H1 (cell line): Measurements from ENCODE around the gene GRID1. TPM values are rescaled to one million over a fixed set of nuclear protein-coding genes. Genes with fewer than 3 reads are reported as not detected.

ENCODE experiments used
- CTCF ChIA-PET: fragments of 300-600 bp; sonication (Branson Sonifier 250); formaldehyde crosslinking; loops from one replicate; lab custom pipeline; 2021; ENCODE audit not compliant: partially characterized antibody; lab: Charles Lee
- POLR2A ChIA-PET: fragments of 300-600 bp; sonication (Branson Sonifier 250); formaldehyde crosslinking; loops from one replicate; lab custom pipeline; 2021; ENCODE audit warnings: inconsistent platforms; ENCODE audit not compliant: partially characterized antibody; lab: Charles Lee
- DNase-seq, 2 experiments: peaks; one replicate each; pipeline versions ENCODE4 v3.0.0 to v3.0.0-alpha.2; 2010 to 2022; ENCODE audit warnings: low spot score in 2 of 2, low read depth in 1 of 2, mixed read lengths in 1 of 2
- FAIRE-seq: peaks from 2 replicates; lab custom pipeline; 2011; peaks lifted over from hg19 to GRCh38; lab: Jason Lieb, UNC
- H2AFZ ChIP-seq: 2 replicates; pipeline ENCODE4 v1.8.1; 2012; ENCODE audit warnings: low read length, inconsistent platforms
- H2AK5ac ChIP-seq: 2 replicates; pipeline ENCODE4 v1.6.1; 2013; ENCODE audit warnings: low read depth, low read length
- H2BK120ac ChIP-seq: replicated peaks from 2 replicates; pipeline ENCODE3; 2013; ENCODE audit warnings: low read depth, low read length, inconsistent platforms
- H2BK12ac ChIP-seq: 2 replicates; pipeline ENCODE4 v1.6.1; 2013; ENCODE audit warnings: low read depth, low read length
- H2BK15ac ChIP-seq: 2 replicates; pipeline ENCODE4 v1.6.1; 2013; ENCODE audit warnings: low read length
- H2BK20ac ChIP-seq: 2 replicates; pipeline ENCODE4 v1.6.1; 2013; ENCODE audit warnings: low read length
- H2BK5ac ChIP-seq: 2 replicates; pipeline ENCODE4 v1.6.1; 2013; ENCODE audit warnings: low read depth, low read length
- H3K14ac ChIP-seq: 2 replicates; pipeline ENCODE4 v1.6.1; 2013; ENCODE audit warnings: inconsistent platforms; ENCODE audit not compliant: insufficient read length
- H3K18ac ChIP-seq: 2 replicates; pipeline ENCODE4 v1.6.1; 2013; ENCODE audit warnings: low read length; ENCODE audit errors: extremely low read depth
- H3K23ac ChIP-seq: 2 replicates; pipeline ENCODE4 v1.6.1; 2013; ENCODE audit warnings: inconsistent platforms; ENCODE audit not compliant: insufficient read length
- H3K23me2 ChIP-seq: 2 replicates; pipeline ENCODE4 v1.6.1; 2013; ENCODE audit warnings: low read depth, low read length
- H3K27ac ChIP-seq: 2 replicates; pipeline ENCODE4 v1.6.1; 2011; ENCODE audit warnings: low read depth, low read length, inconsistent platforms
- H3K27me3 ChIP-seq, 4 experiments: replicated peaks in 1 of 4; 1 replicate in 1 of 4; 2 replicates in 3 of 4; pipeline versions ENCODE4 v1.6.1 to v1.8.1; 2011 to 2013; ENCODE audit warnings: low read length in 3 of 4, mild to moderate bottlenecking in 3 of 4, inconsistent platforms in 2 of 4, mixed read lengths in 2 of 4, moderate library complexity in 1 of 4; ENCODE audit not compliant: control insufficient read depth in 3 of 4, insufficient read depth in 3 of 4; ENCODE audit errors: extremely low read depth in 1 of 4
- H3K36me3 ChIP-seq, 4 experiments: 2 replicates each; pipeline versions ENCODE4 v1.6.1 to v1.8.1; 2011 to 2013; ENCODE audit warnings: mild to moderate bottlenecking in 4 of 4, low read length in 3 of 4, moderate library complexity in 2 of 4, control low read depth in 1 of 4, inconsistent platforms in 1 of 4; ENCODE audit not compliant: insufficient read depth in 4 of 4, control insufficient read depth in 2 of 4
- H3K4ac ChIP-seq: replicated peaks from 2 replicates; pipeline ENCODE3; 2013; ENCODE audit warnings: low read length, low read depth, mixed read lengths, inconsistent platforms; ENCODE audit not compliant: insufficient read length
- H3K4me1 ChIP-seq, 4 experiments: replicated peaks in 1 of 4; 1 replicate in 1 of 4; 2 replicates in 3 of 4; pipeline versions ENCODE4 v1.6.1 to v1.8.1; 2011 to 2013; ENCODE audit warnings: low read length in 3 of 4, inconsistent platforms in 2 of 4, mixed read lengths in 1 of 4; ENCODE audit not compliant: insufficient read depth in 4 of 4, control insufficient read depth in 3 of 4
- H3K4me2 ChIP-seq, 2 experiments: 2 replicates each; pipeline versions ENCODE4 v1.6.1 to v1.8.1; 2011 to 2013; ENCODE audit warnings: low read depth in 2 of 2, low read length in 2 of 2, control low read depth in 1 of 2, inconsistent platforms in 1 of 2, mild to moderate bottlenecking in 1 of 2; ENCODE audit not compliant: insufficient read depth in 1 of 2
- H3K4me3 ChIP-seq, 4 experiments: fragments of 200-600, 300-600 bp in 1 of 4; sonication (generic), shearing (Covaris generic), sonication (Bioruptor Twin) in 1 of 4; 2 replicates each; pipeline versions ENCODE4 v1.5.1 to v1.8.1; 2011 to 2016; ENCODE audit warnings: low read length in 4 of 4, low read depth in 3 of 4, control low read depth in 2 of 4, inconsistent platforms in 2 of 4, mild to moderate bottlenecking in 2 of 4, mixed read lengths in 1 of 4, moderate library complexity in 1 of 4; ENCODE audit not compliant: insufficient read depth in 2 of 4; ENCODE audit errors: extremely low read depth in 1 of 4
- H3K56ac ChIP-seq: replicated peaks from 2 replicates; pipeline ENCODE3; 2013; ENCODE audit warnings: low read depth, mild to moderate bottlenecking, mixed read lengths, low read length, inconsistent platforms; ENCODE audit not compliant: insufficient read length
- H3K79me1 ChIP-seq: 2 replicates; pipeline ENCODE4 v1.6.1; 2013; ENCODE audit warnings: low read depth, low read length, control low read depth
- H3K79me2 ChIP-seq, 2 experiments: 2 replicates each; pipeline versions ENCODE4 v1.6.1 to v1.8.1; 2012 to 2013; ENCODE audit warnings: low read length in 2 of 2, mild to moderate bottlenecking in 2 of 2, inconsistent platforms in 1 of 2; ENCODE audit not compliant: insufficient read depth in 2 of 2, control insufficient read depth in 1 of 2
- H3K9ac ChIP-seq, 4 experiments: replicated peaks in 1 of 4; 1 replicate in 1 of 4; 2 replicates in 3 of 4; pipeline versions ENCODE4 v1.6.1 to v1.8.1; 2011 to 2013; ENCODE audit warnings: low read depth in 3 of 4, low read length in 3 of 4, control low read depth in 2 of 4, mild to moderate bottlenecking in 2 of 4, moderate library complexity in 2 of 4, inconsistent platforms in 1 of 4; ENCODE audit errors: extremely low read depth in 1 of 4
- H3K9me3 ChIP-seq, 2 experiments: 2 replicates each; pipeline versions ENCODE4 v1.6.1 to v1.8.1; 2012 to 2013; ENCODE audit warnings: mild to moderate bottlenecking in 2 of 2, moderate library complexity in 2 of 2, control low read depth in 1 of 2, inconsistent platforms in 1 of 2, low read depth in 1 of 2, low read length in 1 of 2, mixed read lengths in 1 of 2; ENCODE audit not compliant: insufficient read depth in 2 of 2
- H4K20me1 ChIP-seq, 2 experiments: replicated peaks in 1 of 2; 2 replicates each; pipeline versions ENCODE3 to v1.8.1; 2011 to 2013; ENCODE audit warnings: inconsistent platforms in 2 of 2, low read length in 2 of 2, mild to moderate bottlenecking in 1 of 2; ENCODE audit not compliant: insufficient read depth in 2 of 2, control insufficient read depth in 1 of 2
- H4K5ac ChIP-seq: 2 replicates; pipeline ENCODE4 v1.6.1; 2013; ENCODE audit warnings: low read length, low read depth, mixed read lengths, inconsistent platforms; ENCODE audit not compliant: insufficient read length
- H4K8ac ChIP-seq: 2 replicates; pipeline ENCODE4 v1.8.0; 2013; ENCODE audit warnings: mild to moderate bottlenecking, moderate library complexity, low read length, inconsistent platforms; ENCODE audit not compliant: insufficient read depth; ENCODE audit errors: extremely low read depth
- H4K91ac ChIP-seq: replicated peaks from 2 replicates; pipeline ENCODE3; 2013; ENCODE audit warnings: low read length, mixed read lengths, inconsistent platforms; ENCODE audit not compliant: insufficient read length
- CREB1 ChIP-seq: IDR thresholded peaks from 2 replicates; pipeline ENCODE4 v1.6.1; 2012; ENCODE audit warnings: inconsistent platforms
- SP4 ChIP-seq: IDR thresholded peaks from 2 replicates; pipeline ENCODE4 v1.6.1; 2012; ENCODE audit warnings: low read length, inconsistent platforms
- WGBS, 2 experiments: shearing (Covaris generic) in 1 of 2; methylation state at CpG; one replicate each; pipeline versions ENCODE4 v1.1.6 to v1.1.7; 2013 to 2015; ENCODE audit warnings: low lambda C conversion rate in 2 of 2, mixed read lengths in 2 of 2, inconsistent platforms in 1 of 2, low coverage in 1 of 2, missing lambda C conversion rate in 1 of 2; ENCODE audit not compliant: insufficient replicate concordance in 2 of 2, insufficient coverage in 1 of 2, insufficient read length in 1 of 2; ENCODE audit errors: extremely low coverage in 1 of 2, missing lambda C conversion rate in 1 of 2; 5-methylcytosine and 5-hydroxymethylcytosine counted together
- polyA plus RNA-seq, 7 experiments: library from polyadenylated mRNA; depleted of rRNA in 3 of 7; stranded (reverse) in 5 of 7; unstranded in 2 of 7; fragments of >200 nt in 5 of 7; fragments of 200-250 nt in 2 of 7; gene quantifications; 1 replicate in 5 of 7; 2 replicates in 1 of 7; 4 replicates in 1 of 7; pipeline versions ENCODE4 v1.2.1 to v1.2.3, GENCODE V29; 2011 to 2013; ENCODE audit warnings: missing spikeins in 2 of 7, mixed read lengths in 2 of 7
- total RNA-seq: library from RNA; stranded (reverse); fragmentation: NEBNext Ultra II Directional; extraction: Animal tissue kit (Norgen Biotek cat#: 25700); gene quantifications from 2 replicates; pipeline ENCODE4 v1.2.1, GENCODE V29; 2021

GRID1 gene
- total and polyA plus RNA-seq, 2 of the 8 experiments (the other 6 are each of a cell fraction or from before 2014, with no cell fraction given), result 0.22 to 0.30 TPM

GRCh38 chr10:86261470-86261869 is 105.1 kb downstream of the GRID1 start:
- Histone ChIP-seq H2BK120ac (no peak overlapping the region), H4K20me1 (no peaks in the 10 kb centered on the region), H4K8ac (no peak overlapping the region), H3K4me3 (no peak overlapping the region), H3K9me3 (no peaks in the 10 kb centered on the region), H3K23me2 (no peaks in the 10 kb centered on the region; the same call in 1 of the 2 replicates), H3K4me2 (no peak overlapping the region), H2BK12ac (no peak overlapping the region), H4K91ac (no peak overlapping the region), H3K36me3 (no peaks in the 10 kb centered on the region), H3K23ac (no peak overlapping the region), H4K5ac (no peak overlapping the region), H3K14ac (no peak overlapping the region), H2AFZ (no peak overlapping the region), H3K9ac (no peak overlapping the region), H2BK15ac (no peak overlapping the region), H3K4ac (no peak overlapping the region), H3K4me1 (peaks cover 0 to 12% (median 7%) of the 10 kb centered on the region in 4 experiments; a peak in 6 of 7 replicates), H3K79me1 (no peaks in the 10 kb centered on the region; the same call in 1 of the 2 replicates), H3K56ac (no peak overlapping the region), H2BK5ac (no peak overlapping the region), H3K18ac (no peak overlapping the region), H3K27ac (no peak overlapping the region), H2AK5ac (no peak overlapping the region), H3K27me3 (peaks cover 0 to 10% (median 4%) of the 10 kb centered on the region in 4 experiments; a peak in 5 of 7 replicates), H2BK20ac (no peak overlapping the region), H3K79me2 (no peaks in the 10 kb centered on the region)
- DNase-seq, result no peak
- ChIA-PET POLR2A (interaction anchor here (0.7 to 1.9 kb wide), 2 partner anchors 8 to 10 kb away, joined by 3 to 7 read pairs; no protein-coding TSS in a partner anchor), CTCF (interaction anchor here (0.9 to 15.7 kb wide), 36 partner anchors 9 to 423 kb away, joined by 3 to 137 read pairs (median 4); no protein-coding TSS in a partner anchor)
- no peak for FAIRE-seq
- 78% methylated on average over 4 of the region's 5 CpGs; no CpG with 5 or more reads in 1 of the 2 experiments for WGBS, 2 experiments
- TF ChIP-seq SP4 (no peak), CREB1 (no peak)
